MCF 10A (cell line): Measurements from ENCODE around the gene NPR3. TPM values are rescaled to one million over a fixed set of nuclear protein-coding genes. Genes with fewer than 3 reads are reported as not detected.

Experiments
- BruUV-seq: library from RNA; stranded (reverse); fragments of 400-500 nt; replicated peaks from 2 replicates; lab custom pipeline; 2021; lab: Mats Ljungman, UMichigan
- CTCF ChIA-PET: fragments of 300-600 bp; sonication (Branson Sonifier 250); formaldehyde crosslinking; extraction: SDS; loops from one replicate; lab custom pipeline; 2021; ENCODE audit warnings: antibody characterized with exemption, inconsistent platforms; lab: Yijun Ruan, JAX
- POLR2A ChIA-PET: fragments of 300-600, 350-650 bp; sonication (Branson Sonifier 250); formaldehyde crosslinking; extraction: SDS; loops from one replicate; lab custom pipeline; 2020; ENCODE audit warnings: antibody characterized with exemption, inconsistent platforms; lab: Yijun Ruan, JAX
- DNase-seq: peaks from one replicate; pipeline ENCODE4 v3.0.0-alpha.2; 2018; ENCODE audit not compliant: unreplicated experiment
- H3K27ac Mint-ChIP-seq: one replicate; pipeline ENCODE4 v1.8.0; 2022; ENCODE audit warnings: mild to moderate bottlenecking, low read depth, mixed read lengths; ENCODE audit not compliant: unreplicated experiment
- H3K27me3 Mint-ChIP-seq: one replicate; pipeline ENCODE4 v1.8.0; 2022; ENCODE audit warnings: mixed read lengths; ENCODE audit not compliant: insufficient read depth, unreplicated experiment
- H3K36me3 Mint-ChIP-seq: one replicate; pipeline ENCODE4 v1.8.0; 2022; ENCODE audit warnings: mild to moderate bottlenecking, moderate library complexity, mixed read lengths; ENCODE audit not compliant: insufficient read depth, unreplicated experiment
- H3K4me1 Mint-ChIP-seq: one replicate; pipeline ENCODE4 v1.8.0; 2022; ENCODE audit warnings: mixed read lengths; ENCODE audit not compliant: insufficient read depth, unreplicated experiment
- H3K4me3 Mint-ChIP-seq: one replicate; pipeline ENCODE4 v1.8.0; 2022; ENCODE audit warnings: mild to moderate bottlenecking, moderate library complexity, mixed read lengths; ENCODE audit not compliant: unreplicated experiment
- H3K9me3 Mint-ChIP-seq: one replicate; pipeline ENCODE4 v1.8.0; 2022; ENCODE audit warnings: mixed read lengths; ENCODE audit not compliant: unreplicated experiment
- intact Hi-C: fragments of 100-400 bp; cut with micrococcal nuclease; formaldehyde crosslinking; loops from 2 replicates; pipeline ENCODE4 v1.14.1; 2022
- total RNA-seq: library from RNA; stranded (reverse); gene quantifications from 2 replicates; pipeline ENCODE4 v1.2.3, GENCODE V29; 2022
- TF ChIP-seq, protein P1 (sequence below): fragments of 200-600 bp; IDR thresholded peaks from one replicate; pipeline ENCODE4 v1.8.0; 2022; ENCODE audit warnings: antibody characterized with exemption, mild to moderate bottlenecking; ENCODE audit not compliant: unreplicated experiment

The NPR3 gene
- total RNA-seq, 1 experiment from 2014 or later: 0.84 TPM

DNA sequence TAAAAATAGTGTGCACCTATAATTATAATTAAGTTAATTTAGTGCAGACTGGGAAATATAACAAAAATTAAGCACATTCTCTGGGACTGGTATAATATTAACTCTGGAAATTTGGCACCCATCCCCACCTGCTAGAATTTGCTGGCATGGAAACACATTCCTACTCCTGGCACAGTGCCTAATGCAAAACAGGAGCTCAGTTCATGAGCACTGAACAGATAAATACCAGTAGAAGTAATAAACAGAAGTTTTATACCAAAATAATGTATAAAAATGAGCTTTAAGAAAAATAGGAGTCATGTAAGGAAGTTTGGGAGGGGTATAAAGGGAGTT lies 23.7 kb upstream of the NPR3 start:
- H3K27ac Mint-ChIP-seq: no peak overlapping the region
- ChIA-PET CTCF (interaction anchor here (0.6 to 1.8 kb wide), 6 partner anchors 15 to 833 kb away, joined by 3 to 10 read pairs (median 4); no protein-coding TSS in a partner anchor), POLR2A (interaction anchor here (0.6 to 1.1 kb wide), 3 partner anchors 47 to 585 kb away, joined by 3 read pairs; no protein-coding TSS in a partner anchor)
- intact Hi-C loops: no loop called here
- no peaks in the 10 kb centered on the region for H3K36me3 Mint-ChIP-seq
- TF ChIP-seq, protein P1, sequence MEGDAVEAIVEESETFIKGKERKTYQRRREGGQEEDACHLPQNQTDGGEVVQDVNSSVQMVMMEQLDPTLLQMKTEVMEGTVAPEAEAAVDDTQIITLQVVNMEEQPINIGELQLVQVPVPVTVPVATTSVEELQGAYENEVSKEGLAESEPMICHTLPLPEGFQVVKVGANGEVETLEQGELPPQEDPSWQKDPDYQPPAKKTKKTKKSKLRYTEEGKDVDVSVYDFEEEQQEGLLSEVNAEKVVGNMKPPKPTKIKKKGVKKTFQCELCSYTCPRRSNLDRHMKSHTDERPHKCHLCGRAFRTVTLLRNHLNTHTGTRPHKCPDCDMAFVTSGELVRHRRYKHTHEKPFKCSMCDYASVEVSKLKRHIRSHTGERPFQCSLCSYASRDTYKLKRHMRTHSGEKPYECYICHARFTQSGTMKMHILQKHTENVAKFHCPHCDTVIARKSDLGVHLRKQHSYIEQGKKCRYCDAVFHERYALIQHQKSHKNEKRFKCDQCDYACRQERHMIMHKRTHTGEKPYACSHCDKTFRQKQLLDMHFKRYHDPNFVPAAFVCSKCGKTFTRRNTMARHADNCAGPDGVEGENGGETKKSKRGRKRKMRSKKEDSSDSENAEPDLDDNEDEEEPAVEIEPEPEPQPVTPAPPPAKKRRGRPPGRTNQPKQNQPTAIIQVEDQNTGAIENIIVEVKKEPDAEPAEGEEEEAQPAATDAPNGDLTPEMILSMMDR: no peak
- peaks cover 21% of the 10 kb centered on the region for H3K9me3 Mint-ChIP-seq
- peak; percentile 62 for DNase-seq
- BruUV-seq: no TSS peak
- no peaks in the 10 kb centered on the region for H3K27me3 Mint-ChIP-seq
- H3K4me3 Mint-ChIP-seq: no peak overlapping the region
- H3K4me1 Mint-ChIP-seq: peaks cover 26% of the 10 kb centered on the region

DNA sequence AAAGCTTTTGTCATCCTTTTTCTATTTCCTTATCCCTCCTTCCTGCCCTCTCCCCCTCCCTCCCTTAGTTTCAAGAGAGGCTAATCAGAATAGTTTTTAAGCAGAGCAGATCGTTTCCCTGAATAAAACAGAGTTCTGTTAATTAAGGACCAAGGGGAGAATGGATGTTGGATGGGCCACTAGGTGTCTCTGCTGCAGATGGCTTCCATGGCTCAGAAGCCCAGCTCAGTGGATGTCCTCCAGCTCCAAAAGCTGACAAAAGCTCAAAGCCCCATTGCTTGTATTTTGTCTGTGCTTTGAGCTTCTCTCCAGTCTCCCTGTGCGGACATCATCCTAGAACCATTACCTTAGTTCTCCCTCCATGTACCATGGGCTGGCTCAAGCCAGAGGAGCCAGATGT lies 21.0 kb upstream of the NPR3 start:
- Mint-ChIP-seq H3K4me1 (peaks cover 26% of the 10 kb centered on the region), H3K27ac (no peak overlapping the region), H3K36me3 (no peaks in the 10 kb centered on the region), H3K9me3 (peaks cover 2% of the 10 kb centered on the region), H3K4me3 (no peak overlapping the region), H3K27me3 (no peaks in the 10 kb centered on the region)
- peak; percentile 22 for DNase-seq
- intact Hi-C loops: no loop called here
- CTCF ChIA-PET: interaction anchor here (0.6 to 2.1 kb wide), 8 partner anchors 11 to 492 kb away, joined by 3 to 5 read pairs (median 3); no protein-coding TSS in a partner anchor
- TF ChIP-seq, protein P1: no peak
- BruUV-seq: no TSS peak
- POLR2A ChIA-PET: no interaction called here

DNA sequence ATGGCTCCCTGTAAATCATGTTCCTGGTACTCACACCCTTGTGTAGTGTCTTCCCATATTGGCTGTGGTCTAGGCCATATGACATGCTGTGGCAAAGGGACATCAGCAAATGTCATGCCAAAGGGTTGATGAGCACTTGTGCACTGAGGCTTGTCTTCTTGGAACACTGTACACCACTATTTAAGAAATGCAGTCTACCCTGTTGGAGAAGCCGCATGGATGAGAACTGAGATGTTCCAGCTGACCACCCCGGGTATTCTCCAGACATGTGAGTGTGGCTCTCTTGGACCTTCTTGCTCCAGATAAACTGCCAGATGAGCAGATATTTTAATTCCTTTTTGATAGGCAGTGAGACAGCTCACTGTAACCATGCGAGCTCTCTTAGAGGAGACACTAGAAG lies 20.5 kb upstream of the NPR3 start:
- ChIA-PET POLR2A (no interaction called here), CTCF (interaction anchor here (0.6 to 1.3 kb wide), 5 partner anchors 12 to 490 kb away, joined by 3 to 4 read pairs (median 3); no protein-coding TSS in a partner anchor)
- intact Hi-C loops: no loop called here
- TF ChIP-seq, protein P1: no peak
- no peak overlapping the region for H3K4me3 Mint-ChIP-seq
- H3K9me3 Mint-ChIP-seq: no peaks in the 10 kb centered on the region
- H3K27me3 Mint-ChIP-seq: no peaks in the 10 kb centered on the region
- no peak overlapping the region for H3K27ac Mint-ChIP-seq
- DNase-seq: no peak
- no peaks in the 10 kb centered on the region for H3K36me3 Mint-ChIP-seq
- BruUV-seq: no TSS peak
- peaks cover 26% of the 10 kb centered on the region for H3K4me1 Mint-ChIP-seq

GRCh38 chr5:32692036-32692746 lies 18.9 kb upstream of the NPR3 start:
- no peak overlapping the region for H3K4me3 Mint-ChIP-seq
- POLR2A ChIA-PET: interaction anchor here (0.6 kb wide), 1 partner anchor 294 kb away, joined by 3 read pairs; no protein-coding TSS in a partner anchor
- peaks cover 6% of the 10 kb centered on the region for H3K9me3 Mint-ChIP-seq
- H3K27ac Mint-ChIP-seq: no peak overlapping the region
- no TSS peak for BruUV-seq
- intact Hi-C loops: no loop called here
- H3K4me1 Mint-ChIP-seq: peaks cover 18% of the 10 kb centered on the region
- CTCF ChIA-PET: interaction anchor here (1.8 kb wide), 1 partner anchor 16 kb away, joined by 4 read pairs; no protein-coding TSS in a partner anchor
- TF ChIP-seq, protein P1: no peak
- no peaks in the 10 kb centered on the region for H3K36me3 Mint-ChIP-seq
- no peaks in the 10 kb centered on the region for H3K27me3 Mint-ChIP-seq
- no peak for DNase-seq
